NCI-H2227 (cell line): ENCODE data around the gene SNED1.
A peak's percentile ranks its signal among the peaks of the same experiment; 100 is the strongest.

Experiments used
- DNase-seq: peaks from one replicate; lab custom pipeline; 2025; ENCODE audit not compliant: unreplicated experiment; lab: John Stamatoyannopoulos, UW

Gene SNED1

GRCh38 chr2:240959941-240960308 lies 38.5 kb upstream of the SNED1 start:
- DNase-seq, result no peak

GRCh38 chr2:240960309-240960970 lies 38.0 kb upstream of the SNED1 start:
- peak; percentile 43 for DNase-seq

- DNase-seq, result no peak
Observed at GRCh38 chr2:240960971-240961876, 37.2 kb upstream of the SNED1 start.

GRCh38 chr2:240961910-240962299 lies 36.5 kb upstream of the SNED1 start:
- peak; percentile 90 for DNase-seq

GRCh38 chr2:240962300-240963064 lies 35.9 kb upstream of the SNED1 start:
- DNase-seq, result peak; percentile 90

- no peak for DNase-seq
Observed at GRCh38 chr2:240963065-240963867, 35.2 kb upstream of the SNED1 start.

GRCh38 chr2:240963868-240964703 lies 34.3 kb upstream of the SNED1 start:
- DNase-seq, result no peak

GRCh38 chr2:240964704-240965295 lies 33.6 kb upstream of the SNED1 start:
- DNase-seq, result no peak

- no peak for DNase-seq
Observed at GRCh38 chr2:240965296-240965904, 33.0 kb upstream of the SNED1 start.

- no peak for DNase-seq
Observed at GRCh38 chr2:240965905-240966456, 32.4 kb upstream of the SNED1 start.

- no peak for DNase-seq
Observed at GRCh38 chr2:240966457-240966905, 31.9 kb upstream of the SNED1 start.

GRCh38 chr2:240966906-240967680 lies 31.3 kb upstream of the SNED1 start:
- DNase-seq, result no peak

GRCh38 chr2:240967681-240968621 lies 30.5 kb upstream of the SNED1 start:
- DNase-seq, result no peak

- DNase-seq, result no peak
Observed at GRCh38 chr2:240968731-240969624, 29.4 kb upstream of the SNED1 start.

GRCh38 chr2:240970104-240970503 lies 28.3 kb upstream of the SNED1 start:
- DNase-seq, result no peak

GRCh38 chr2:240970816-240971215 lies 27.6 kb upstream of the SNED1 start:
- DNase-seq, result no peak
